Memory B cell (primary cell): ENCODE measurements around the gene C11orf68.
A peak's percentile ranks its signal among the peaks of the same experiment; 100 is the strongest.
"Not testable (repeated sequence)": the region's sequence is repeated elsewhere in the genome, so short reads cannot be mapped to it uniquely, and the experiment has no call there.

Experiments used
- ATAC-seq: fragments of 150-1000 bp; cut with Tn5 transposase; 2 replicates; pipeline ENCODE4 v1.10.0; 2021; ENCODE audit warnings: low read depth, mild to moderate bottlenecking, moderate library complexity
- DNase-seq, 2 donors: peaks; one replicate each; pipeline ENCODE4 v3.0.0; 2022; ENCODE audit warnings: low spot score in 2 of 2
- H3K27ac Mint-ChIP-seq: one replicate; pipeline ENCODE4 v1.8.0; 2022; ENCODE audit warnings: mild to moderate bottlenecking, moderate library complexity, mixed read lengths
- H3K27me3 Mint-ChIP-seq: one replicate; pipeline ENCODE4 v1.8.0; 2022; ENCODE audit warnings: mixed read lengths
- H3K36me3 Mint-ChIP-seq: one replicate; pipeline ENCODE4 v1.8.0; 2022; ENCODE audit warnings: mild to moderate bottlenecking, mixed read lengths
- H3K4me1 Mint-ChIP-seq: one replicate; pipeline ENCODE4 v1.8.0; 2022; ENCODE audit warnings: mixed read lengths
- H3K4me3 Mint-ChIP-seq: one replicate; pipeline ENCODE4 v1.8.0; 2022; ENCODE audit warnings: mild to moderate bottlenecking, moderate library complexity, mixed read lengths
- H3K9me3 Mint-ChIP-seq: one replicate; pipeline ENCODE4 v1.8.0; 2022; ENCODE audit warnings: mixed read lengths

C11orf68 gene

GRCh38 chr11:65896034-65896999 is 22.5 kb downstream of the C11orf68 start:
- H3K36me3 Mint-ChIP-seq, result no peaks in the 10 kb centered on the region
- H3K4me1 Mint-ChIP-seq, result peaks cover 23% of the 10 kb centered on the region
- no peak for ATAC-seq
- H3K4me3 Mint-ChIP-seq, result no peak overlapping the region
- peaks cover 1% of the 10 kb centered on the region for H3K27me3 Mint-ChIP-seq
- no peak for DNase-seq
- peak overlapping the region; percentile 35 for H3K27ac Mint-ChIP-seq
- H3K9me3 Mint-ChIP-seq, result no peaks in the 10 kb centered on the region

GRCh38 chr11:65895482-65895981 is 23.3 kb downstream of the C11orf68 start:
- ATAC-seq, result no peak
- H3K4me3 Mint-ChIP-seq, result peak overlapping the region; percentile 55
- H3K9me3 Mint-ChIP-seq, result no peaks in the 10 kb centered on the region
- H3K4me1 Mint-ChIP-seq, result peaks cover 22% of the 10 kb centered on the region
- peak overlapping the region; percentile 35 for H3K27ac Mint-ChIP-seq
- peaks cover 1% of the 10 kb centered on the region for H3K27me3 Mint-ChIP-seq
- no peaks in the 10 kb centered on the region for H3K36me3 Mint-ChIP-seq
- no peak for DNase-seq

GRCh38 chr11:65894034-65894591 is 24.7 kb downstream of the C11orf68 start:
- DNase-seq (no peak), ATAC-seq (no peak)
- Mint-ChIP-seq H3K36me3 (no peaks in the 10 kb centered on the region), H3K4me3 (peak overlapping the region; percentile 78), H3K27ac (peak overlapping the region; percentile 87), H3K27me3 (peaks cover 1% of the 10 kb centered on the region), H3K9me3 (no peaks in the 10 kb centered on the region), H3K4me1 (peaks cover 31% of the 10 kb centered on the region)

- no peaks in the 10 kb centered on the region for H3K36me3 Mint-ChIP-seq
- H3K4me3 Mint-ChIP-seq, result peak overlapping the region; percentile 88
- peaks cover 36% of the 10 kb centered on the region for H3K4me1 Mint-ChIP-seq
- H3K27ac Mint-ChIP-seq, result peak overlapping the region; percentile 43
- DNase-seq, result no peak
- H3K27me3 Mint-ChIP-seq, result no peaks in the 10 kb centered on the region
- H3K9me3 Mint-ChIP-seq, result no peaks in the 10 kb centered on the region
- no peak for ATAC-seq
These were observed 26.1 kb downstream of the C11orf68 start for GRCh38 chr11:65892661-65893317.

- not testable (repeated sequence) for DNase-seq, H3K36me3 Mint-ChIP-seq, ATAC-seq, H3K27me3 Mint-ChIP-seq, H3K9me3 Mint-ChIP-seq
- H3K4me3 Mint-ChIP-seq, result peak overlapping the region; percentile 88
- H3K4me1 Mint-ChIP-seq, result peaks cover 41% of the 10 kb centered on the region
- H3K27ac Mint-ChIP-seq, result peak overlapping the region; percentile 43
These were observed 26.7 kb downstream of the C11orf68 start for GRCh38 chr11:65892137-65892540.

GRCh38 chr11:65891219-65892136 is 27.4 kb downstream of the C11orf68 start:
- ATAC-seq, result no peak
- H3K9me3 Mint-ChIP-seq, result no peaks in the 10 kb centered on the region
- H3K4me3 Mint-ChIP-seq, result peak overlapping the region; percentile 88
- H3K36me3 Mint-ChIP-seq, result peaks cover 2% of the 10 kb centered on the region
- no peak for DNase-seq
- H3K27ac Mint-ChIP-seq, result peak overlapping the region; percentile 43
- peaks cover 45% of the 10 kb centered on the region for H3K4me1 Mint-ChIP-seq
- H3K27me3 Mint-ChIP-seq, result no peaks in the 10 kb centered on the region

- H3K4me3 Mint-ChIP-seq, result peak within 1 kb of the TSS; percentile 88
- no peaks in the 10 kb centered on the region for H3K9me3 Mint-ChIP-seq
These were observed 28.3 kb downstream of the C11orf68 start, which contains the start of gene CCDC85B for GRCh38 chr11:65890324-65891218. Gene CCDC85B, plus strand, starts transcription at chr11:65890673. Its CDS starts 111 bp downstream, at chr11:65890784.

GRCh38 chr11:65888163-65888814 is 30.6 kb downstream of the C11orf68 start, which contains the start of gene FIBP:
Gene FIBP, minus strand, starts transcription at chr11:65888471. Its CDS starts 53 bp downstream, at chr11:65888418.
- H3K36me3 Mint-ChIP-seq, result peaks cover 11% of the 10 kb centered on the region
- no peaks in the 10 kb centered on the region for H3K27me3 Mint-ChIP-seq
- peak within 1 kb of the TSS; percentile 87 for H3K27ac Mint-ChIP-seq
- H3K9me3 Mint-ChIP-seq, result no peaks in the 10 kb centered on the region
- peaks cover 51% of the 10 kb centered on the region for H3K4me1 Mint-ChIP-seq
- H3K4me3 Mint-ChIP-seq, result peak within 1 kb of the TSS; percentile 88
- ATAC-seq (peak; percentile 52), DNase-seq (peak; percentile 87 to 92)

More at GRCh38 chr11:65890324-65891218, 28.3 kb downstream of the C11orf68 start, which contains the start of gene CCDC85B:
- DNase-seq (peak; percentile 98), ATAC-seq (peak; percentile 73)
- no peaks in the 10 kb centered on the region for H3K27me3 Mint-ChIP-seq
- H3K4me1 Mint-ChIP-seq, result peaks cover 48% of the 10 kb centered on the region
- peak within 1 kb of the TSS; percentile 87 for H3K27ac Mint-ChIP-seq
- H3K36me3 Mint-ChIP-seq, result peaks cover 3% of the 10 kb centered on the region

GRCh38 chr11:65887723-65888162 is 31.1 kb downstream of the C11orf68 start:
- Mint-ChIP-seq H3K4me1 (peaks cover 47% of the 10 kb centered on the region), H3K27me3 (no peaks in the 10 kb centered on the region), H3K9me3 (no peaks in the 10 kb centered on the region), H3K4me3 (peak overlapping the region; percentile 88), H3K36me3 (peaks cover 11% of the 10 kb centered on the region), H3K27ac (peak overlapping the region; percentile 87)
- ATAC-seq (no peak), DNase-seq (no peak)

- H3K36me3 Mint-ChIP-seq, result peaks cover 11% of the 10 kb centered on the region
- ATAC-seq (no peak), DNase-seq (no peak)
- peak overlapping the region; percentile 88 for H3K4me3 Mint-ChIP-seq
- no peaks in the 10 kb centered on the region for H3K9me3 Mint-ChIP-seq
- peaks cover 40% of the 10 kb centered on the region for H3K4me1 Mint-ChIP-seq
- H3K27ac Mint-ChIP-seq, result no peak overlapping the region
- no peaks in the 10 kb centered on the region for H3K27me3 Mint-ChIP-seq
These were observed 31.8 kb downstream of the C11orf68 start for GRCh38 chr11:65886826-65887722.
